Activated T-cell treated with anti-CD3 and anti-CD28 coated beads for 48 hours (primary cell): Measurements from ENCODE around the gene IL22RA1.

Source experiments
- DNase-seq: peaks from one replicate; pipeline ENCODE4 v3.0.0-alpha.2; 2020; ENCODE audit warnings: low read depth

The IL22RA1 gene

GRCh38 chr1:24074817-24075589 is 67.9 kb downstream of the IL22RA1 start:
- no peak for DNase-seq

- no peak for DNase-seq
Measured at GRCh38 chr1:24074196-24074595, 68.7 kb downstream of the IL22RA1 start.

- no peak for DNase-seq
Measured at GRCh38 chr1:24071941-24072340, 71.0 kb downstream of the IL22RA1 start.

GRCh38 chr1:24070821-24071393 is 72.0 kb downstream of the IL22RA1 start:
- peak; percentile 66 for DNase-seq

GRCh38 chr1:24069817-24070216 is 73.1 kb downstream of the IL22RA1 start:
- no peak for DNase-seq
